ENCODE data around the gene CLCN2. TPM values are rescaled to one million over a fixed set of nuclear protein-coding genes. Genes with fewer than 3 reads are reported as not detected.

Gene CLCN2
- total and polyA plus RNA-seq, 12 donors = 7.5 to 27.8 (median 14.9) TPM

DNA sequence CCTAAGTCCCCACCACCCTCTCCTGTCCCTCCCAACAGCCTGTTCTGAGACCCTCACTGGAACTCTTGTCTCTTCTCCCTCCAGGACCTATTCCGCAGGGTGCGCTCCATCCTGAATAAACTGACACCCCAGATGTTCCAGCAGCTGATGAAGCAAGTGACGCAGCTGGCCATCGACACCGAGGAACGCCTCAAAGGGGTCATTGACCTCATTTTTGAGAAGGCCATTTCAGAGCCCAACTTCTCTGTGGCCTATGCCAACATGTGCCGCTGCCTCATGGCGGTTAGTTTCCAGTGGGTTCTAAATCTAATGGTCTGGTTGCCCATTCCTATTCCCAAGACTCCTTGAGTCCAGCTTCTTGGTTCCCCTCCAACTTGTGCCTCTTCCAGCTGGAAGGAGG is 37.7 kb downstream of the CLCN2 start:
- intact Hi-C loops (cut with DNase I) = no loop called here
- DNase-seq = peak; percentile 54 to 89 (median 80)
- WGBS, 4 donors = 40 to 61% (median 53%) methylated on average over 8 of the region's 8 CpGs
- Histone ChIP-seq H3K4me3 (no peak overlapping the region), H3K36me3 (replicated peaks in 1 of 2) (peaks cover 0 to 89% of the 10 kb centered on the region in 2 donors), H3K9me3 (replicated peaks in 1 of 3) (no peaks in the 10 kb centered on the region), H3K27ac (peak overlapping the region; percentile 15 to 98 (median 77)), H3K27me3 (no peaks in the 10 kb centered on the region), H3K4me1 (replicated peaks in 1 of 2) (peaks cover 44 to 49% of the 10 kb centered on the region in 2 donors)
- TF ChIP-seq CTCF (IDR thresholded peaks at IDR 0.05) (no peak), POLR2A (IDR thresholded peaks at IDR 0.05) (peak in 1 of 2 donors; percentile 30)

GRCh38 chr3:184322731-184323487 is 38.5 kb downstream of the CLCN2 start:
- WGBS, 4 donors = 53 to 61% (median 57%) methylated on average over 11 to 20 of the region's 20 CpGs
- peak; percentile 89 to 97 (median 96) for DNase-seq
- Histone ChIP-seq H3K9me3 (replicated peaks in 1 of 3) (no peaks in the 10 kb centered on the region), H3K27me3 (no peaks in the 10 kb centered on the region), H3K27ac (peak overlapping the region; percentile 61 to 98 (median 82)), H3K4me3 (no peak overlapping the region), H3K36me3 (replicated peaks in 1 of 2) (peaks cover 0 to 89% of the 10 kb centered on the region in 2 donors), H3K4me1 (replicated peaks in 1 of 2) (peaks cover 51 to 57% of the 10 kb centered on the region in 2 donors)
- intact Hi-C loops (cut with DNase I) = no loop called here
- TF ChIP-seq POLR2A (IDR thresholded peaks at IDR 0.05) (peak in 1 of 2 donors; percentile 74), CTCF (IDR thresholded peaks at IDR 0.05) (peak in 3 of 6 experiments; percentile 10 to 27 (median 24))

DNA sequence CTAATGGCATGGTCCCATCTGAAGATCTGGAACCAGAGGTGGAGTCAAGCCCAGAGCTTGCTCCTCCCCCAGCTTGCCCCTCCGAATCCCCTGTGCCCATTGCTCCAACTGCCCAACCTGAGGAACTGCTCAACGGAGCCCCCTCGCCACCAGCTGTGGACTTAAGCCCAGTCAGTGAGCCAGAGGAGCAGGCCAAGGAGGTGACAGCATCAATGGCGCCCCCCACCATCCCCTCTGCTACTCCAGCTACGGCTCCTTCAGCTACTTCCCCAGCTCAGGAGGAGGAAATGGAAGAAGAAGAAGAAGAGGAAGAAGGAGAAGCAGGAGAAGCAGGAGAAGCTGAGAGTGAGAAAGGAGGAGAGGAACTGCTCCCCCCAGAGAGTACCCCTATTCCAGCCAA is 39.7 kb downstream of the CLCN2 start:
- Histone ChIP-seq H3K4me3 (no peak overlapping the region), H3K27ac (peak overlapping the region; percentile 4 to 98 (median 82)), H3K9me3 (replicated peaks in 1 of 3) (no peaks in the 10 kb centered on the region), H3K4me1 (replicated peaks in 1 of 2) (peaks cover 62 to 69% of the 10 kb centered on the region in 2 donors), H3K36me3 (replicated peaks in 1 of 2) (peaks cover 0 to 89% of the 10 kb centered on the region in 2 donors), H3K27me3 (no peaks in the 10 kb centered on the region)
- intact Hi-C loops (cut with DNase I) = no loop called here
- TF ChIP-seq POLR2A (IDR thresholded peaks at IDR 0.05) (no peak), CTCF (IDR thresholded peaks at IDR 0.05) (no peak)
- no peak for DNase-seq
- WGBS, 4 donors = 73 to 78% (median 76%) methylated on average over 5 of the region's 5 CpGs

GRCh38 chr3:184320104-184320445 is 41.3 kb downstream of the CLCN2 start:
- no peaks in the 10 kb centered on the region for H3K9me3 ChIP-seq (replicated peaks in 1 of 3)
- peaks cover 0 to 74% of the 10 kb centered on the region in 2 donors for H3K36me3 ChIP-seq (replicated peaks in 1 of 2)
- TF ChIP-seq POLR2A (IDR thresholded peaks at IDR 0.05) (no peak), CTCF (IDR thresholded peaks at IDR 0.05) (no peak)
- peak overlapping the region; percentile 23 to 98 (median 88) for H3K27ac ChIP-seq
- peak; percentile 98 to 99 (median 99) for DNase-seq
- intact Hi-C loops (cut with DNase I) = no loop called here
- WGBS, 4 donors = 0 to 1% (median 0%) methylated on average over 1 to 4 of the region's 4 CpGs; no CpG with 5 or more reads in 1 of the 4 donors
- H3K27me3 ChIP-seq = no peaks in the 10 kb centered on the region
- peaks cover 71 to 80% of the 10 kb centered on the region in 2 donors for H3K4me1 ChIP-seq (replicated peaks in 1 of 2)
- H3K4me3 ChIP-seq = peak overlapping the region in 1 of 4 donors; percentile 44

Measured in adrenal gland (tissue), 12 donors.